Measurements from ENCODE around the gene SLC5A11.
"Not testable (repeated sequence)": the region's sequence is repeated elsewhere in the genome, so short reads cannot be mapped to it uniquely, and the experiment has no call there.

Gene SLC5A11

DNA sequence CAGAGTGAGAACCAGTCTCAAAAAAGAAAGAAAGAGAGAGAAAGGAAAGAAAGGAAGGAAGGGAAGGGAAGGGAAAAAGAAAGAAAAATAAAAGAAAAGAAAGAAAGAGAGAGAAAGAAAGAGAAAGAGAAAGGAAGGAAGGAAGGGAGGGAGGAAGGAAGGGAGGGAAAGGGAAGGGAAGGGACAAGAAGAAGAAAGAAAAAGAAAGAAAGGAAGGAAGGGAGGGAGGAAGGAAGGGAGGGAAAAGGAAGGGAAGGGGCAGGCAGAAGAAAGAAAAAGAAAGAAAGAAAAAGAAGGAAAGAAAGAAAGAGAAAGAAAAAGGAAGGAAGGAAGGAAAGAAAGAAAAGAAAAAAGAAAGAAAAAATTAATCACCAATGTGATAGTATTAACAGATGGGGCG is 15.7 kb downstream of the SLC5A11 start:
- no peak for DNase-seq (ENCODE audit: low read depth, low spot score)

DNA sequence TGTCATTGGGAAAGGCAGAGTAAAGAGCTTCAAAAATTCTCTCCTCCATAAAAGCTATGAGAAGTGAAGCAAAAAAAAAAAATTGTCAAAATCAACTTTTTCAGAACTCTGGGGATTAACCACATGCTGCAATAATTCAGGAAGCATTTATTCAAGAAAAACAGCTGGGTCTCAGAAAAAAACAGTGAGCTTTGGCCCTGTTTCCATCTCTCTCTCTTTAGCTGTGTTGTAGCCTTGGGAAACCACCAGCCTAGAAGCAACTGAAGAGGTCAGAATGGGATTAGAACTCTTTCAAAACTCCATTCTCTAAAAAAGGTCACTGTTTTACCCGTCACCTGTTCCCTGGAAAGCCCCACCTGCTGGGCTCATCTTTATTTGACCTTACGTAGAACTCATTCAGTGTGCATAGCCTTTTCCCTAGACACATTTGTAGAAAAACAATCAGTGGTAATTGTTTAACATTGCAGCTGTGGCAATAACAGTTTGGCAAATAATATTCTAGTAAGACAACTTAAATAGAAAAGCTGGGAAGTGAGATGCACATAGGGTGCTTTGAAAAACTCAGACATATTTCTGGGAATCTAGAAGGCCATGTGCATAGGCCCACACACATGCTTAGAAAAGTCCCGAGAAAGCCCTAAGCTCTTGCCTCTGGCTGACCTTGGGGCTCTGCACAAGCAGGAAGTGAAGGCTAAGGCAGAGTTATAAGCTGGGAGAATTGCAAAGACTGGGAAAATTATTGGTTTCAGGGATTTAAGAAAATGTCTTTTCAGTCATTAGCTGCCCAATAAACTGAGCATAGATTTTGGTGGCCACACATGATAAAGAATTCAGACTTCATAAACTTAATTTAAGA is 18.0 kb downstream of the SLC5A11 start:
- no peak for DNase-seq (ENCODE audit: low read depth, low spot score)

GRCh38 chr16:24869033-24869432 is 23.3 kb downstream of the SLC5A11 start:
- DNase-seq (ENCODE audit: low read depth, low spot score), result no peak

GRCh38 chr16:24871891-24872290 is 26.1 kb downstream of the SLC5A11 start:
- no peak for DNase-seq (ENCODE audit: low read depth, low spot score)

DNA sequence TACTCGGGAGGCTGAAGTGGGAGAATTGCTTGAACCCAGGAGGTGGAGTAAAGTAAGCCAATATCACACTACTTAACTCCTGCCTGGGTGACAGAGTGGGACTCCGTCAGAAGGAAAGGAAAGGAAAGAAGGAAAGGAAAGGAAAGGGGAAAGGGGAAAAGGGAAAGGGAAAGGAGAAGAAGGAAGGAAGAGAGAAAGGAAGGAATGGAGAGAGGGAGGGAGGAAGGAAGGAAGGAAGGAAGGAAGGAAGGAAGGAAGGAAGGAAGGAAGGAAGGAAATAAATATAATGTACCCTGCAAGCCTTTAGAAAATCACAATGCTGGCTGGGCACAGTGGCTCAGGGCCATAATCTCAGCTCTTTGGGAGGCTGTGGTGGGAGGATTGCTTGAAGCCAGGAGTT is 27.3 kb downstream of the SLC5A11 start:
- no peak for DNase-seq (ENCODE audit: low read depth, low spot score)

DNA sequence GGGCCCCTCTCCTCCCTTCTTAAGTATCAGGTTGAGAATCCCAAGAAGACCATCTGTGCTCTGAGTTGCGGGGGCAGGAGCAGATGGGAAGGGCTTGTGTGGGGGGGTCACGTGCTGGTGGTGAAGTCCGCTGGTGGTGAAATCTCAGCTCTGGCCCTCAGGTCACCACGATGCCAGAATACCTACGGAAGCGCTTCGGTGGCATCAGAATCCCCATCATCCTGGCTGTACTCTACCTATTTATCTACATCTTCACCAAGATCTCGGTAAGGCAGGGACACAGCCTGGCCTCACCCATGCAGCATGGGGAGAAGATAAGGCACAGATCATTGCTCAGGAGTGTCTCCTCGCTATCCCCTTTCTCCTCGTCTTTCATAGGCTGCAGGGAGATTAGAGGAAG is 29.7 kb downstream of the SLC5A11 start:
- no peak for DNase-seq (ENCODE audit: low read depth, low spot score)

DNA sequence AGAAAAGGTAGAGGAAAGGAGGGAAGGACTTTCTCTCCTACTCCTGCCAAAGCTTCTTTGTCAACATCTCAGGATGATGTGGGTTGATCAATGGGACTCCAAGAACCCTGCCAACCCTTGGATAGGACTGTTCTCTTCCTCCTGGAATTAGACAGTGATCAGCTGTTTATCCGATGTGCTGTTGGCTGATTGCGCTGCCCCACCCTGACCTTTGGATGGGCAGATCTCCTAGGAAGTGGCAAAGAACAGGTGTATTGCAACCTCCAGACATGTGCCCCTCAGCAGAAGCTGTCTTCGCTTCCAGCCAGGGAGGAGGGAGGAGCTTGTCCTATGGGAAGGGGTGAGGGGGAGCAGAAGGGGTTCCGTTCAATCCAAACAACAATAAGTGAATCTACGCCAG is 30.5 kb downstream of the SLC5A11 start:
- DNase-seq (ENCODE audit: low read depth, low spot score), result no peak

GRCh38 chr16:24879684-24880083 is 33.9 kb downstream of the SLC5A11 start:
- DNase-seq (ENCODE audit: low read depth, low spot score), result no peak

DNA sequence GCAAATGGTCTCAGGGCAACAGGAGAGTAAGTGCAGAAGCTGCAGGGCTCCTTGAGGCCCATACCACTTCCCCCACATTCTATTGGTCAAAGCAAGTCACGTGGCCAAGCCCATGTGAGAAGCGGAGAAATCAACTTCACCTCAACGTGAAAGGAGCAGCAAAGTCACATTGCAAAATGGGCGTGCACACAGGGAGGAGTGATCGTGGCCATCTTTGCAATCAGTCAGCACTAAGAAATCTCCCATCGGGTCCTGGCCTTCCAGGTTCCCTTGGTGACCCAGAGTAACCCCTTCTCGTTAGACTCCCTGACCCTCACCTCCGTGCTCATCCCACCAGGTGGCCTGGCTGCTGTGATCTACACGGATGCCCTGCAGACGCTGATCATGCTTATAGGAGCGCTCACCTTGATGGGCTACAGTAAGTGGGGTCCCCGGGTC is 38.0 kb downstream of the SLC5A11 start:
- no peak for DNase-seq (ENCODE audit: low read depth, low spot score)

GRCh38 chr16:24887472-24887871 is 41.7 kb downstream of the SLC5A11 start:
- no peak for DNase-seq (ENCODE audit: low read depth, low spot score)

GRCh38 chr16:24890746-24891145 is 45.0 kb downstream of the SLC5A11 start:
- DNase-seq (ENCODE audit: low read depth, low spot score), result no peak

GRCh38 chr16:24896439-24896838 is 50.7 kb downstream of the SLC5A11 start:
- DNase-seq (ENCODE audit: low read depth, low spot score), result no peak

- not testable (repeated sequence) for DNase-seq (ENCODE audit: low read depth, low spot score)
Observed at GRCh38 chr16:24897522-24897921, 51.8 kb downstream of the SLC5A11 start.

GRCh38 chr16:24900230-24900629 is 54.5 kb downstream of the SLC5A11 start:
- no peak for DNase-seq (ENCODE audit: low read depth, low spot score)

- no peak for DNase-seq (ENCODE audit: low read depth, low spot score)
Observed at GRCh38 chr16:24906199-24906808, 60.5 kb downstream of the SLC5A11 start.

DNA sequence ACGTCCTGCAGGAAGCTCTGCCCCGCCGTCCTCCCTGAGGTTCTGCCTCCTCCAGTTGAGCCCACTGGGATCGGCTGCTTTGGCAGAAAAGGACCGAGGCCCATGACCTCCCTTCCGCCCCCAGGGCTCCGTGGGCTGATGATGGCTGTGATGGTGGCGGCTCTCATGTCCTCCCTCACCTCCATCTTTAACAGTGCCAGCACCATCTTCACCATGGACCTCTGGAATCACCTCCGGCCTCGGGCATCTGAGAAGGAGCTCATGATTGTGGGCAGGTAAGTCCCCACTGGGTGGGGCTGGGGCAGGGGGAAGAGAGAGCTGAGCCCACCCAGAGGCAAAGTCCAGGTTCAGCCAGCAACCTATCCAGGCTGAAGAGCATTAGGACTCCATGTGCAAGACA is 61.1 kb downstream of the SLC5A11 start:
- no peak for DNase-seq (ENCODE audit: low read depth, low spot score)

DNA sequence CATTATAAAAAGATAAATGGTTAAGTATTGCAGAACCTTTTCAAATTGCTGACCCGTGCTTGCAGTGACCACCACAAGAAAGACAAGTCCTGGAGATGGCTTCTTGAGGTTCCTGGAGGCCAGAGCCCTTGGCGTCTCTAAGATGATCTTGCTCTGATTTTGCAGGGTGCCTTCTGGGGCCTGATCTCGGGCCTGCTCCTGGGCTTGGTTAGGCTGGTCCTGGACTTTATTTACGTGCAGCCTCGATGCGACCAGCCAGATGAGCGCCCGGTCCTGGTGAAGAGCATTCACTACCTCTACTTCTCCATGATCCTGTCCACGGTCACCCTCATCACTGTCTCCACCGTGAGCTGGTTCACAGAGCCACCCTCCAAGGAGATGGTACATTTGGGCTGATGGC is 63.0 kb downstream of the SLC5A11 start:
- no peak for DNase-seq (ENCODE audit: low read depth, low spot score)

- no peak for DNase-seq (ENCODE audit: low read depth, low spot score)
Observed at GRCh38 chr16:24909856-24910255, 64.1 kb downstream of the SLC5A11 start.

DNA sequence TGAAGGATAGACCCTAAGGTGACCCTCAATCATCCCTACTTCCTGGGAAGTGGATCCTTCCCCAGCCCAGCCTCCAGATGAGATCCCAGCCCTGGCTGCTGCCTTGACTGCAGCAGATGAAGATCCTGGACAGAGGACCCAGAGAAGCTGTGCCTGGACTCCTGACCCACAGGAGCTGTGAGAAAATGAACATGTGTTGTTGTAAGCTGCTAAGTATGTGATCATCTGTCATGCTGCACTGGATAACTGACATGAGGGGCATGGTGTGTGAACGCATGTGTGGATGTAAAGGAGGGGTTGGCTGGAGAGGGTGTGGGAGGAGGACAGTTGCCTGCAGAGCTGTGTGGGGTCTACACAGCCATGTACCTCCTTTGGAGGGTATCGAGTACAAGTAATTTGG is 69.3 kb downstream of the SLC5A11 start:
- no peak for DNase-seq (ENCODE audit: low read depth, low spot score)

DNA sequence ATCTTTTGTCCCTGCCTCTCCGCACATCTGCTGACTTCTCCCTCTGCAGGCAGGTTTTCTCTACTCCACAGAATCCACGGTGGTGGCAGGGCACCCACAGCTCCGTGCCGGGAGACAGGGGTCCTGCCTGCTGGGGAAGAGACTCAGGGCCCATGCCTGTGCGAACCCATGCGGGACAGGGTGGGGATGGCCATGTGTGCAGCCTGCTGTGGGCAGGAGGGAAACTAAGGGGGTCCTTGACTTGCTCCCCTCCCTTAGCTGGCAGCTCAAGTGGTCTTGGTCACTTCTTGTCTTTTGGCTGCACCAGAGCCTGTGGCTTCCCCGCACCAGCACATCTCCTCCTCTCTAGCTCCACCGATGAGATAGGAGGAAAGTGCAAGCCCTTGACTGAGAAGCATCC is 69.8 kb downstream of the SLC5A11 start:
- DNase-seq (ENCODE audit: low read depth, low spot score), result no peak

GRCh38 chr16:24917236-24917635 is 71.5 kb downstream of the SLC5A11 start:
- no peak for DNase-seq (ENCODE audit: low read depth, low spot score)

- DNase-seq (ENCODE audit: low read depth, low spot score), result no peak
Observed at GRCh38 chr16:24917891-24918290, 72.1 kb downstream of the SLC5A11 start.

- no peak for DNase-seq (ENCODE audit: low read depth, low spot score)
Observed at GRCh38 chr16:24918641-24919040, 72.9 kb downstream of the SLC5A11 start.
